NCI-H69 (cell line): ENCODE data around the gene IREB2.

Source experiments
- DNase-seq: peaks from one replicate; lab custom pipeline; 2025; lab: John Stamatoyannopoulos, UW

IREB2 gene

DNA sequence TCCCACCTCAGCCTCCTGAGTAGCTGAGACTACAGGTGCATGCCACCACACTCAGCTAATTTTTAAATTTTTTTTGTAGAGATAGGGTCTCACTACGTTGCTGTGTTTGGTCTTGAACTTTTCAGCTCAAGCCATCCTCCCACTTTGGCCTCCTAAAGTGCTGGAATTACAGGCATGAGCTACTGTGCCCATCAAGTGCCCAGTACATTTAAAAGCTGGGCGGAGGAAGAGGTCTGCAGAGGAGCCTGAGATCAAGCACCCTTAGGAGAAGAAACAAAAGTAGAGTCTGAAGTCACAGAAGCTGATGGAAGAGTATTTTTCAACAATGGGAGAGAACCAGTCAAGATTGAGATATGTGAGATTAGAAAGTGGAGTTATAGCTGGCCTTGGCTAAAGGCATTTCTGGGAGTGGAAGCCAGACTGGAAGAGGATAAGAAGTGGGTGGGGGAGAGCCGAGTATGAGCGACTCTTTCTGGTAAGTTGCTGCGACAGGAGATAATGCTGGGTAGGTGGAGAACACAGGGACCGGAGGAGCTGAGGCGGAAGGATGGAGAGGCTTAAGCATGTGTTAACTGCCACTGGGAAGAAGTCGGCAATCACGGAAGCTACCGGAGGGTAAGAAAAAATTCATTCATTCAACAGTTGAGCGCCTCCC lies 782 bp upstream of the IREB2 start:
- no peak for DNase-seq

DNA sequence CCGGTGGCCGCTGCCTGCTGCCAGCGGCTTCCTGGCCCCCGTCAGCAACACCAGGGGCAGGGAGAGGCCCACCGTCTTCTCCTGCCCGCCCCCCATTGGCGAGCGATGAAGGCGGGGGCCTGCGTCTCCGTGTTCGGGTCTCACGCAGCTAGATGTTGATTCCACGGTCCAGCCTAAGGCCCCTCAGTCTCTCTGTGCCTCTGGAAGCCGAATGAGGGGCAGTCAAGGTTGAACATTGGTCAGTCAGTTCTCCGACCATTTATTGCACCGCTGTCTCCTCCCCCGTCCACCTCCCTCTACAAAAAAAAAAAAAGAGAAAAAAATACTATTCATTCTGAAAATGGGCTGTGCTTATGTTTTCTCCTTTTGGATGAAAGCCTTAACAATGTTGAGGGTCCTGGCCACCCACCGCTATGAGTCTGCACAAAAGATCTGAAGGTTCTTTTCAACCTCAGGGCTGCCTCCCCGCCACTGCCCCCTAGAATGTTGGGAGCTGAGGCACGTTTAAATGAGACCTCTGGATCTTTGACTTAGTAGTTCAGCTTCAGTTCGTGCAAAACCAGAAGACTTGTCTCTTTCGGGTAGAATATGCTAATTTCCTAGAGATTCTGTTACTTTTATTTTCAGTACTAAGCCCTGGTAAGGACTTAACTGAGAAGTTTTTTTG lies 736 bp downstream of the IREB2 start:
- DNase-seq: peak; percentile 39

DNA sequence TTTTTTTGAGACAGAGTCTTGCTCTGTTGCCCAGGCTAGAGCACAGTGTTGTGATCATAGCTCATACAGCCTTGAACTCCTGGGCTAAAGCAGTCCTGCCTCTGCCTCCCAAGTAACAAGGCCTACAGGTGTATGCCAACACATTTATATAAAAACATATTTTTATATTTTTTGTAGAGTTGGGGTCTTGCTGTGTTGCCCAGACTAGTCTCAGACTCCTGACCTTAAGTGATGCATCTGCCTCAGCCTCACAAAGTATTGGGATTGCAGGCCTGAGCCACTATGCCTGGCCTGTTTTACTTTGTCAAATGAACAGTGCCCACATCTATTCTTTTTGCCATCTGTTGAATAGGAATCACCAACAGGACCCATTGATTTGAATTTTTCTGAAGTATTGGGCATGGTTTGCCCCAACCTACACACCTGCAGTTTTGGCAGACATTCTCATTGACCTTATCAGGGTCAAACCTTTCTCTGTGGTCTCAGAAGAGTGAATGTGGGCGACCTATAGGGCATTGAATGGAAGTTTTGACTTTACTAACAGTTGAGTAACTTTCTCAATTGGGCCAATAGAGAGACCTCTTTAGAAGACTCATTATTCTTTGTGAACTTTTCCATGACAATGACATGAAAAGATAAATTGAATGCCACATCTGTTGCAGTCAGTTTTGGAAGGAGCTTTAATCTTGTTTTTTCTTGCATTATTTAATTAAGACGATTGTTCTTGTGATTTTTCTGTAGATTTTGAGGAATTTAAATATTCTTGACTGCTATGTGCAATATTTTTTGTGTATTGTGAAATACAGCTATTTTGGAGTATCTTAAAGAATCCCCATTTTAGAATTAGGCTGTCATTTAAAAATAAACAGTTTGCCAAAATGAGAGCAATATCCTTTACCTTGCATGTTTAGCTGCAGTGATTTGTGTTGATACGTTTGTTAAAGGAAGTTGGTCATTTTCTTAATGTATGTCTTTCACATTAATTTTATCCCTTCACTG lies 2.7 kb downstream of the IREB2 start:
- DNase-seq: no peak

DNA sequence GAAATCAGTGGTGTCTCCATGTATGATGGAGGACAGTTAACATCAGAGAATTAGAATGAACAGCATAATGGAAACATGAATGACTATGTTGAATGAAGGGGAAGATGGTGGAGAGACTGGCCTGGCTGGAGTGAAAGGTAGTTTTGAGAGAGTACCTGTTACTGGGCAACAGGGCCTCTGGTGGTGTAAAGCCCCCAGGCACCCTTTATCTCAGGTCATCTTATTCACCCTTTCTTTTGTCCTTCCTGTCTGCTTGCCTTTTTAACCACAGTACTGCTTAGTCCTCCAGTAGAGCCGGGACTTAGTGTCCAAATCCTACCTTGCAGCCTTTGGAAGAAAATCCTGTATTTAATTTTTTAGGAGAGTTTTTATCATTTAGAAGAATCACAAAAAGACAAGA lies 6.2 kb downstream of the IREB2 start:
- DNase-seq: no peak

DNA sequence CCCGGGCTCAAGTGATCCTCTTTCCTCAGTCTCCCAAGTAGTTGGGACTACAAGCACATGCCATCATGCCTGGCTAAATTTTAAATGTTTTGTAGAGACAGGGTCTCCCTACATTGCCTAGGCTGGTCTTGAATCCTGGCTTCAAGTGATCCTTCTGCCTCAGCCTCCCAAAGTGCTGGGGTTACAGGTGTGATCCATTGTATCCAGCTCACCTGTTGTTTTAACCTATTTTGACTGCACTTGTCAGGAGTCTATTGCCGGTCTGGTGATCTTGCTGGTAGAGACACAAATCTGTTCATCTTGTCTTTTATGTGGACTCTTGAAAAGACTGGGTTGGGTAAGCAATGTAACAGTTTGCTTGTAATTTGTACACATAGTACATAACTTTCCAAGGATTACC lies 7.9 kb downstream of the IREB2 start:
- DNase-seq: no peak

DNA sequence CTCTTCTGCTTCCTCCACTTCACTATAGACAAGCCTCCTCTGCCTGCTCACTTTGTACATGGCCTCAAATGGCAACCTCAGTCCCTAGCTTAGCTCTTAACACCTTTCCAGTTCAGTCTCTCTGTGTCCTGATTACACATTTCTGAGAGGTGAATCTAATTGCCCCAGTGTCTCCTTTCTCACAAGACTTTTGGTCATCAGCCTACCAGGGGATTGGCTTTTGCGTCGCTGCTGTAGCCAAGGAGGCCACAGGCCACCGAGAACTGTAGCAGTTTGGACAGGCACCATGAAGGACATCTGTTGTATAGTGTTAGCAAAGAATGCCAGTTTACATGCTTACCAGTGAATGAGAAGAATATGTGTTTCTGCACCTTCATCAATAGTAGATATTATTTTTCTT lies 8.5 kb downstream of the IREB2 start:
- DNase-seq: no peak

DNA sequence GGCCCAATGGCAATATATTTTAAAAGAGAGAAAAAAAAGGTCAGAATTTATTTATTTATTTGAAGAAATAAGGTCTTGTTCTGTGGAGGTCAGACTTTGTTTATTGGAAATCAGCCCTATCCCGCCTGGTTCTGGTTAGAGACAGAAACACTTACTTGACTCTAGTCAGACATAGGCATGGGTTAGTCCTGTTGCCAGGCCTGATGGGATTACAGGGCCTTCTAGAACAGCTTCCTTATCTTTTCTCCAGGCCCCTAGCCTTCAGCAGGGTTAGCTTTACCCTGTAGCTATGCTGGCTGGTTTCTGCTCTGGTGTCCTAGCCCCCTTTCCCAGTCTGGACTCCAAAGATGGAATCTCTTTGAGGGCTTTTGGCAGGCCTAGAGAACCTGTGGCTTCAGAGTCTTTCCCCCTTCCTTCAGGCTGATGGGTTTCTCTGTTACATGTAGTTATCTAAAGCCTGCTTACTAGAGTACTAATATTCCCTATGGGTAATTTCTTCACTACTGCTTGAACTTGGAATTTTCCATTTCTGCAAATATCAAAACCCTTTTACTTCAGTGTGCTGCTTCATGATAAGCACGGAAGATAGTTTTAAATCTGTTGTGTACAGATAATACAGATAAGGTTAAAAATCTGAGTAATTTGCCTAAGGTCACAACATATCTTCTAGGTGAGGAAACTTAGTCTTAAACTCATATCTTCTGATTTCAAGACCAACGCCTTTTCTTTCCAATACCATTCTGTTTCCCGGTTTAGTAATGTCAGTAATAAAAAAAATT lies 10.6 kb downstream of the IREB2 start:
- DNase-seq: no peak

DNA sequence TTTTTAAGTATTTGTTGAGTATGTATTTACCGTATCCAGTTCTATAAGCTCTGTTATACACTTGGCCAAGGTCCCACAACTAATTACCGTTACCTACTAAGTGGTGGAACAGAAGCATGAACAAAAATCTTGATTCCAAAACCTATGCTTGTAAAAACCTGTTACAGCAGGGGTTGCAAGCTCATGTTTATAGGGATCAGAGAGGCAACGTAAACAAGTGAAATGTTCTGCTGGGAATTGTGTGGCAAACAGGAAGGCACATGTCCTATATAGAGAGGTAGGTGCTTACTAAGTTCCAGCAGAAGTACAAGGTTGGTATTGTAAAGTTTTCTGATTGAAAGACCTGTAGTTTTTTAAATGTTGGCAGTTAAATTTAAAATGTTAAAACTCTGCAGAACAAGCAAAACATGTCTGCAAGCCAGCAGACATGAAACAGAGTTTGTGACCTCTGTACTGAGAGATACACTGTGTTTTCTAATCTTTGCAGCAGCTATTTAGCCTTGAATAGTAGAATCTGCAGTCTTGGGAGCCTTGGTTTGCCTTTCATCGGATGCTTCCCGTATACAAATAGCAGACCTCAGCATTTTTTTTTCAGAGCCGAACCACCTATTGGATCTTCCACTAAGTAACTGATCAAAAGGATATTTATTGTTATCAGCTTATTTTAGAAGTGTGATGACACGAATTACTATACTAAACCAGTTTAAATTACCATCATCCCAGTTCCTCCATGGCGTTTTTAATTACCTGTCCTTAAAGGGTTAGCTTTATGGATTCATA lies 11.4 kb downstream of the IREB2 start:
- no peak for DNase-seq

DNA sequence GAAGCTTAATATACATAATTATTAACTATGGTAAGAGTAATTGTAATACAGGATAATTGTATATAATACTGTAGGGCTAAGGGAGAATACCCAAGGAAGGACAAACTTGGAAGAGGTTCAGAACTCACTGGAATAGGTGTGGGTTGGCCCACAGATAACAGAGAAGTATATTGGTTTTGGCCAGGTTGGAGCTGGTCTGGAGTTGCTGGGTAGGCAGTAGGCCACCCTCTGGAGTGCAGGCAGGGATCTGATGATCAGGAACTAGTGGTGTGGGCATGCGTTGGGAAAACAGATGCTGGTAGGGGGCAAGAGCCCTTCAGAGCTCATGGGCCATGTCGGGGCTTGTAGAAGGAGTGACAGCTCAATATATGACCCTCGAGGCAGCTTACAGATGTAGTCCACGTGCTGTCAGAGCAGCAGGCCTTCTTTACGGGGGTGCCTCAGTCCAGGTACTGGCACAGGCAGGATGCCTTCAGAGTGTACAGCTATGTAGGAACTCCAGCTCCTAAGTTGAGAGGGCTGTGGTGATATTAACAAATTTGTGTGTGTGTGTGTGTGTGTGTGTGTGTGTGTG lies 12.4 kb downstream of the IREB2 start:
- DNase-seq: no peak

DNA sequence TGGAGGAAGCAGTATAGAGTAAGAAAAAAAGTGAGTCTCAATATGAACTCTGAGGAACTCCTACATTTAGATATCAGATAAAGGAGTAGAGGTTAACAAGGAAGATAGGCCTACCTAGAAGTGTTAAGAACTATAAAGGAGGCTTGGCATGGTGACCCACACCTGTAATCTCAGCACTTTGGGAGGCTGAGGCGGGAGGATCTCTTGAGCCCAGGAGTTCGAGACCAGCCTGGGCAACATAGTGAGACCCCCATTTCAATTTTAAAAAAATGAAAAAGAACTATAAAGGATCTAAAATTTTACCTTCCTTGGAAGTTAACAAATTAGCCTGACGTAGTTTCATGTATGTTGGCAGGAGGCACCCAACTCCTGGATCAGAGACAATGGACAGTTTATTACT lies 14.5 kb downstream of the IREB2 start:
- DNase-seq: no peak

DNA sequence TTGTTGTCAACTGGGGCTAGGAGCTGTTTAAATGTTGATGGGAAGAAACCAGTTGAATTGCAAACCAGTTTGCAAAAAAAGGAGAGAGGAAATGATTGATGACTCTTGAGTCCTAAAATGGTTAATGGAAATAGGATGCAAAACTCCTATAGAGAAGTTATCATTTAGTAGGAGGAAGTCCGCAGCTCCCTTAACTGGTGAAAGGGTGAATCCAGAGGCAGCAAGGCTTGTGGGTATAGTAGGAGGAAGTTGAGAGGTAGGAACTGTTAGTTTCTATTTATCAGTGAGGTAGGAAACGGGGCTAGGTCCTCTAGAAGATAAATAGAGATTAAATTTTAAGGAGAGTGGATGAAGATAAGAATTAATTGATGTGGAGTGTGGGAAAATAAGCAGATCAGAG lies 15.4 kb downstream of the IREB2 start:
- no peak for DNase-seq

DNA sequence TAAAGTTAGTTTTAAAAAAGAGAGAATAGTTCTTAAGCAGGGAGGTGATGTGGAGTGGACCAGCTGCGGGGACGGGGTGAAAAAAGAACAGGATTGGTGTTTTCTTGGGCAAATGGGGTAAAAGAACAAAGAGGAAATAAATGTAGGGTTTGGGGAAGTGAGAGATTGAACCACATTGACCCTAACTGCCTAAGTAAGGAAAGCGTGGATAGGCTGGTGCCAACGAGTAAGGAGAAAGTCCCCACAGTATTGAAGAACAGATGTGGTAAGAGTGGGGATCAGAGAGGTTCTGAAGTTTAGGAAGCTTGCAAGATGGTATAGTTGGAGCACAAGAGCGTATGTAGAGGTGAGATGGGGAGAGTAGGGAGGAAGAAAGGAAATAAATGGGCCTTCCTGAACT lies 17.0 kb downstream of the IREB2 start:
- DNase-seq: no peak

DNA sequence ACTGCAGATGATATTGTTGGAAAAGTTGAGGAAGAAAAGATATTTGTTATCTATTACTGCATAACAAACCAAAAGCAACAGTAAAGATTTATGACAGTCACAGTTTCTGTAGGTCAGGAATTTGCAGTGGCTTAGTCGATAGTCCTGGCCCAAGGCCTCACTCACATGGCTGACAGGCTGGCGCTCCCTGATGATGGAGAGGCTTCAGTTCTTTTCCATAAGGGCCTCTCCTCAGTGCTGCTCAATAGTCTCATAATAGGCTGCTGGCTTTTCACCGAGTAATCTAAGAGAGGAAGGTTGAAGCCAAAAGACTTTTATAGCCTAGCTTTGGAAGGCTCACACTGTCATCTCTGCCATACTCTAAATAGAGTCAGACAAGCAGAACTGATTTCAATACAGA lies 17.7 kb downstream of the IREB2 start:
- peak; percentile 6 for DNase-seq

DNA sequence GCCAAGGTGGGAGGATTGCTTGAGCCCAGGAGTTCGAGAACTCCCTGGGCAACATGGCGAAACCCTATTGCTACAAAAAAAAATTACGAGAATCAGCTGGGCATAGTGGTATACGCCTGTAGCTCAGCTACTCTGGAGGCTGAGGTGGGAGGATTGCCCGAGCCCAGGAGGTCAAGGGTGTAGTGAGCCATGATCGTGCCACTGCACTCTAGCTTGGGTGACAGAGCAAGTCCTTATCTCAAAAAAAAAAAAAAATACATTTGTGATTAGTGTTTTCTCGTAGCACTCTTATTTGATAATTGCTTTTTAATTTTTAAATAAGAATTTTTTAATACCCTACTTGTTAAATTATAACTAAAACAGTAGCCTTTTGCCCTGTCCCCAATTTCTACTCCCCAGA lies 18.4 kb downstream of the IREB2 start:
- no peak for DNase-seq

DNA sequence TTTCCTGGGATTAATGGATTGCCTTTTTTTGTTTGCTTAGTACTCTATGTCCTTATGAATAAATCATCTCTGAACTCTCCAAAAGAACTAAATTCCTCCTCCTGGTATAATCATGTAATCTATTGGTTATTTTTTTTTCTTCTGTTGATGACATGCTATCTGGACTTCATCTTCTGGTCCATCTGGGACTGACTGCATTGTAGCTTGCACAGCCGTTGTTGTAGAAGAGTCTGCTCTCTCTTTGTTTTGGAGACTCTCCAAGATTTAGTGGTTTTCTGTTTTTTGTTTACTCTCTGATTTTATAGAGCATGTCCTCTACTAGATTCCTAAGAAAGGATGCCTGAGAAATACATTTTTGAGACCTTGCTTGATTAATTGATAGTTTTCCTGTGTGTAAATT lies 19.1 kb downstream of the IREB2 start:
- peak; percentile 54 for DNase-seq

DNA sequence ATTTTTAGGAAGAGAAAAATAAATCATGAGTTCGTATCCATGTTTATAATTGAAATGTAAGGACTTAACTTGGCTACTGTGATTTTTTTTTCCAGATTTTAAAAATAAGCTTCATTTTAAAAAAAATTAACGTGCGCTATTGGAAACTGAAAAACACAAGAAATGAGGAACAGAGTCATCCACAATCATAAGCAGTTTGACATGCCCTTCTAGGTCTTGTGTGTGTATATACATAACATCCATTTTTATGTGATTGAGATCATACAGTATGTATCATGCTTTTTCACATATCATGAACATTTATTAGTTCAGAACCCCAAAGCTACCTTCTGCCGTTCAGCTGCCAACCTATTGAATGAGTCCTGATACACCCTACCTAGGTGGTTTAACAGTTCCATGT lies 22.7 kb downstream of the IREB2 start:
- no peak for DNase-seq

DNA sequence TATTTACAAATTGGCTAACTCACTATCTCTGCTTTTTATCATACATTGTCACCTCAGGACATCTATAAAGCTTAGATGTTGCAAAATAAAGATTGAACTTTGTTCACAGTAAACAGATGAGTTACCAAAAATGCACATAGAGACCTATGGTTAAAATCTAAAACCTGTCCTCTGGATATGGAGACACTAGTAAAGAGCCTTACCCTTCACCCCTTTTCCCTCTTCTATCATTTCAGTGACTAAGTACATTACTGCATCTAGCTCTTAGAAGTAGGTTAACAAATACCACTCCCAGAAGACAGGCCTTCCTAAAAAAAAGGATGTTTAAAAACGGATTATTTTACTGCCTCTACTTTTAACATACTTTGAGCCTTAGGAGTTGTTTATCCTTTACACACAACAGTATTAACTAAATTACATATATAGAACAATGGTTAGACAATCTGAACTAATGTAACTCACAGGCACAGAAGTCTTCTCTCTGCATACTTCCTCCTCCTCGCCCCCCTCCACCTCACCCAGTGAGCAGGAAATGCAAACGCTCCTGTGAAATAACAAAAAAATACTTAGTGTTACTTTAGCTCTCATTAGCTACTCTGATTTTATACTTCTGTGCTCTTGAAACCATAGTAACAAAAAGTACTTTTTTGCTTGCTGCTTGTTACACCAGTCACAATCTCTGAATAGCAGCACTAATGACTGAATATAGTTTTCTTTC lies 23.3 kb downstream of the IREB2 start:
- DNase-seq: no peak

DNA sequence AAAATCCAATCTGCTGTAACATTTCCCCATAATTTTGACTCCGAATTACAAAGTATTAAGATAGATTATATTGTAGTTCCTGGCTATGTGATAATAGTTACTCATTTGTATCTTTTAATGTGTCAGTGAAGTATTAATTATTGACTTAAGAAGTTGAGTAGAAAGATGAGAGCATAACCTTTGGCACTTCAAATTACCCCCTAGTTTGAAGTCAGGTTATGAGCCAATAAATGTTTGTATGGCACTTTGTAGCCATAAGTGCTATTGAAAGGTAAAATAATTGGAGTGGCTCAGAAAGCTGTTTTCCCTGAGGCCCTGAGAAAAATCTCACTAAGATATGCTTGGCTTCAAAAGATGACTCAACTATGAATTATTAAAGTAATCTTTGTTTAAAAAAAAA lies 31.0 kb downstream of the IREB2 start:
- peak; percentile 64 for DNase-seq

DNA sequence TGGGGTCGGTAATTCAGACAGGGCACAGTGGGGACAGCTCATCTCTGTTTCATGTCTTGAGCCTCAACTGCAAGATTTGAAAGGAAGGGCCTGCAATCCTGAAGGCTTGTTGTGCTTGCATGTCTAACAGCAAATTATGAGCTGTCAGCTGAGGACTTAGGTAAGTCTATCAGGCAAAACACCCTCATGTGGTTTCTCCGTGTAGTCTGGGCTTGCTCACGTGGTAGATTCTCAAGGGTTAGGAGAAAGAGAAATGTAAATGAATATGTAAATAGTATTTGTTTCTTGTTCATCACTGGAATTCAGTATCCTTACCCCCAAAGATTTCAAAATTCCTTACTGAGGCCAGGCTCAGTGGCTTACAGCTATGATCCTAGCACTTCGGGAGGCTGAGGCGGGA lies 39.3 kb downstream of the IREB2 start:
- DNase-seq: no peak

DNA sequence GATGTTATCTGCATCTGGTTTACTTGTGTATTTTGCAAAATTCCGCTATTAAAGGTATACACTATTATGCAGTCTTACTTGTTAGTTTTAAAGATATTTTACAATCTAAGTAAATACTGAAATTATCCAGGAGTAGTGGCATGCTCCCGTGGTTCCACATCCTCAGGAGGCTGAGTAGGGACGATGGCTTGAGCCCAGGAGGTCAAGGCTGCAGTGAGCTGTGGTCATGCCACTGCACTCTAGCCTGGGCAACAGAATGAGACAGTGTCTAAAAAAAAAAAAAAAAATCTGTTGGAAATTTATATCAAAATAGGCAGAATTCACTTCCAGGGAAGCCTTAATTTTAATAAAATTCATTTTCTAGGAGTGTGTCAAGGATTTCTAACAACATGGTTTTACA lies 41.6 kb downstream of the IREB2 start:
- no peak for DNase-seq
